ENCODE data around the gene L3MBTL4. TPM values are rescaled to one million over a fixed set of nuclear protein-coding genes. Genes with fewer than 3 reads are reported as not detected.

Gene L3MBTL4
- total RNA-seq, 6 donors from 2014 or later, result 13.2 to 29.1 (median 14.8) TPM

DNA sequence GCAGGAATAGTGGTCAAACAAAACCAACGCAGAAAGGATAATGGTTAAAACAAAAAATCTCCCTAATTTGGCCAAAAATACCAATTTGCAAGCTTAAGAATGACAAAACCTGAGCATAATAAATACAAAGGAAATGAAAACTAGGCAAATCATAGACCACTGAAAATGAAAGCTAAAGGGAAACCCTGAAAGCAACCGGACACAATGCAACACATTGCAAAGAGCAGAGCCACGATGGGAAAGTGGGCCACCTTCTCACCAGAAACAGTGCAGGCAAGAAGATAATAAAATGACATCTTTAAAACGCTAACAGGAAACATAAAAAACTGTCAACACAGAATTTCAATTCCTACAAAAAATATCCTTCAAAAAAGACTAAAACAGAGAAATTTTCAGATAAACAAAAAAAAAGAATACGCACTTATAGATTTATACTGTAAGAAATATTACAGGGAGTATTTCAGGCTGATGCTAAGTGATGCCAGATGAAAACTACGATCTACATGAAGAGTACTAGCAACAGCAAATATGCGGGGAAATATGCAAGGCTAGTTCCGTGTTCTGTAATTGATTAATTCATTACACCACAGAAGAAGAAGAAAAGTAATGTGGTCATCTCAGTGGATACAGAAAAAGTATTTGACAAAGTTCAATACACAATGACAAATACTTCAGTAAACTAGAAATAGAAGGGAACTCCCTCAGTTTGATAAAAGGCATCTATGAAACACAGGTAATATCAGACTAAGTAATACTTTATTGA is 239.5 kb downstream of the L3MBTL4 start:
- H3K27me3 ChIP-seq, result no peaks in the 10 kb centered on the region
- ATAC-seq (ENCODE audit: low FRiP score in 2 of 2) (no peak), DNase-seq (no peak)
- no peak for TF ChIP-seq POLR2A (IDR thresholded peaks at IDR 0.05)
- TF ChIP-seq EP300 (IDR thresholded peaks at IDR 0.05), result no peak
- no peak for TF ChIP-seq POLR2AphosphoS5 (IDR thresholded peaks at IDR 0.05)
- TF ChIP-seq, protein P1, sequence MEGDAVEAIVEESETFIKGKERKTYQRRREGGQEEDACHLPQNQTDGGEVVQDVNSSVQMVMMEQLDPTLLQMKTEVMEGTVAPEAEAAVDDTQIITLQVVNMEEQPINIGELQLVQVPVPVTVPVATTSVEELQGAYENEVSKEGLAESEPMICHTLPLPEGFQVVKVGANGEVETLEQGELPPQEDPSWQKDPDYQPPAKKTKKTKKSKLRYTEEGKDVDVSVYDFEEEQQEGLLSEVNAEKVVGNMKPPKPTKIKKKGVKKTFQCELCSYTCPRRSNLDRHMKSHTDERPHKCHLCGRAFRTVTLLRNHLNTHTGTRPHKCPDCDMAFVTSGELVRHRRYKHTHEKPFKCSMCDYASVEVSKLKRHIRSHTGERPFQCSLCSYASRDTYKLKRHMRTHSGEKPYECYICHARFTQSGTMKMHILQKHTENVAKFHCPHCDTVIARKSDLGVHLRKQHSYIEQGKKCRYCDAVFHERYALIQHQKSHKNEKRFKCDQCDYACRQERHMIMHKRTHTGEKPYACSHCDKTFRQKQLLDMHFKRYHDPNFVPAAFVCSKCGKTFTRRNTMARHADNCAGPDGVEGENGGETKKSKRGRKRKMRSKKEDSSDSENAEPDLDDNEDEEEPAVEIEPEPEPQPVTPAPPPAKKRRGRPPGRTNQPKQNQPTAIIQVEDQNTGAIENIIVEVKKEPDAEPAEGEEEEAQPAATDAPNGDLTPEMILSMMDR (IDR thresholded peaks at IDR 0.05), result no peak
- WGBS, 2 donors, result 82 to 90% methylated on average over 8 of the region's 8 CpGs
- H3K4me1 ChIP-seq, result no peaks in the 10 kb centered on the region
- no peaks in the 10 kb centered on the region for H3K36me3 ChIP-seq
- H3K9me3 ChIP-seq, result no peaks in the 10 kb centered on the region
- no peak overlapping the region for H3K4me3 ChIP-seq
- no peak overlapping the region for H3K27ac ChIP-seq

DNA sequence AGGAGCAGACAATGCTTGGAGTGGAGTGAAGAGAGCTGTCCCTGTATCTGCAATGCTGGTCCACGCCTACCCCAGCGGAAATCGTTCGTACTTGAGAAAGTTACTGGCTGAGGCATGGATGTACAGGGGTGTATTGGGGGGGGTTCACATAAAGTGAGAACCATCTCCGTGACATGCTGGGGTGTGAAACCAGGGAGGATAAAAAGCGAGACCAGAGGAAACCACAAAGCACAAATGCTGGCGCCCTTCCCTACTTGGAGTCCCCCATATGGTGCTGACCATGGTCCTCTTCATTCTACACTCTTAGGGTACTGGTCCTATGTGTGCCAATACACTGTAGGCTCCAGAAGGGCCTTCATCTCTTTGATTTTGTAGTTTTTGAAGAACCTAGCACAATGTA is 244.1 kb downstream of the L3MBTL4 start:
- no peak for DNase-seq

DNA sequence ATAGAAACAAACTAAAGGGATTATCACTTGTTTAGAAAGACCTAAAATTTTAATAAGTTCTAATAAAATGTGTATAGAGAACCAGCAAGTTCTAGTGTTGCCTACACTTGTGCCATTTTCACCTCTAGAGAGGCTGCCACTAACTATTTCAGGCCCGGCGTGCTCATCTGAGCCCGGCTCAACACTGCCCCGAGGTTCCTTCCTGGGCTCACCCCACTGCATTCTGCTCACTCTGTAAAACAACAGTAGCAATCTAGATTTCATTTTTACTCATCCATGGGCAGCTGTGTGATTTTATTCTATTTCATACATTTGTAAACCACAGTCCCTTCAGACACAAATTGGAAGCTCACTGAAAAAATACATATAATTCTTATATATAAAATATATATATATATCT is 253.2 kb downstream of the L3MBTL4 start:
- H3K27ac ChIP-seq, result no peak overlapping the region
- peaks cover 0 to 14% (median 8%) of the 10 kb centered on the region in 4 donors for H3K9me3 ChIP-seq
- ATAC-seq (ENCODE audit: low FRiP score in 2 of 2) (no peak), DNase-seq (no peak)
- no peak overlapping the region for H3K4me3 ChIP-seq
- H3K4me1 ChIP-seq, result no peaks in the 10 kb centered on the region
- H3K27me3 ChIP-seq, result no peaks in the 10 kb centered on the region
- TF ChIP-seq EP300 (IDR thresholded peaks at IDR 0.05), result no peak
- TF ChIP-seq POLR2A (IDR thresholded peaks at IDR 0.05), result no peak
- no peak for TF ChIP-seq POLR2AphosphoS5 (IDR thresholded peaks at IDR 0.05)
- TF ChIP-seq, protein P1 (IDR thresholded peaks at IDR 0.05), result no peak
- WGBS, 2 donors, result 82 to 96% methylated on average over 4 of the region's 4 CpGs
- peaks cover 0 to 2% (median 0%) of the 10 kb centered on the region in 4 donors for H3K36me3 ChIP-seq

More for the DNA sequence above, 244.1 kb downstream of the L3MBTL4 start:
- WGBS, 2 donors, result 86 to 92% methylated on average over 7 of the region's 7 CpGs
- Histone ChIP-seq H3K4me3 (no peak overlapping the region), H3K9me3 (no peaks in the 10 kb centered on the region), H3K4me1 (no peaks in the 10 kb centered on the region), H3K36me3 (no peaks in the 10 kb centered on the region), H3K27ac (no peak overlapping the region), H3K27me3 (no peaks in the 10 kb centered on the region)
- TF ChIP-seq, protein P1 (IDR thresholded peaks at IDR 0.05), result no peak
- TF ChIP-seq POLR2A (IDR thresholded peaks at IDR 0.05), result no peak
- no peak for TF ChIP-seq EP300 (IDR thresholded peaks at IDR 0.05)
- ATAC-seq (ENCODE audit: low FRiP score in 2 of 2), result no peak

DNA sequence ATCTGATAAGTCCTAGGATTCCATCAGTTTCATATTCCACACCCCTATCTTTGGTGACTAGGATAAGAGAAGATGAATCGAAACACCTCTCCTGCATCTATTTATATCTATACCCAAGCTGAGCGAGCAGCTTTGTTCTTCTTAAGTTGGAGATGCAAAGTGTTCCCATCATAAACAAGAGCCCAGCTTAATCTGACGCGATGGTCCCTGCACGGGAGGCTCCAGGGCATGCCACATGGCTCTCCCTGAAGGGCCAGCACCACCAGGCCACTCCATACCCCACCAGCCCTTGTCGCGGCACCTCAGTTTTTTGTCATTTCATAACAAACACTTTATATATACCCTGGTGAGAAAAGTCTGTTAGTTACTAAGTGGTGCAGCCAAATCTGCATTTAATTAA is 255.3 kb downstream of the L3MBTL4 start:
- WGBS, 2 donors, result 94 to 95% methylated on average over 7 of the region's 7 CpGs
- no peak for ATAC-seq (ENCODE audit: low FRiP score in 2 of 2)
- DNase-seq, result no peak
- Histone ChIP-seq H3K36me3 (peaks cover 0 to 2% (median 0%) of the 10 kb centered on the region in 4 donors), H3K9me3 (peaks cover 0 to 13% (median 7%) of the 10 kb centered on the region in 4 donors), H3K27me3 (no peaks in the 10 kb centered on the region), H3K27ac (no peak overlapping the region), H3K4me3 (no peak overlapping the region), H3K4me1 (no peaks in the 10 kb centered on the region)
- TF ChIP-seq POLR2AphosphoS5 (IDR thresholded peaks at IDR 0.05) (no peak), POLR2A (IDR thresholded peaks at IDR 0.05) (no peak)
- TF ChIP-seq, protein P1 (IDR thresholded peaks at IDR 0.05), result no peak

DNA sequence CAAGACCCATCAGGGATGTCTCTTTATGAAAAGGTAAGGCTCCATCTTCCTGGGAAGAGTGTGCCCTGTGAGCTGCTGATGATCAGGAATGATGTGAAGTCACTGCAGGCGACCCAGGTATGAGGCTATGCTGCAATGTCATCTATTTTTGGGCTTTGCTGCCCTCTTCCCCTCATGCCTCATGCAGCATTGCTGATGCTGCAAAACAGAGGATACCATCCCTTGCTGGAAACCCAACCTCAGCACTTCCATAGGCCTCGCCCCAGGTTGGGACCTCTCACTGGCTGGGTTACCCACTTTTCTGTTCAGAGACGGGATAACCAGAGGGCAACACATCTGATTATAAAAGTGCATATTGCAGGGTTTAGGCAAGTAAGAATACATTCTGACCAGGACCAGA is 255.8 kb downstream of the L3MBTL4 start:
- WGBS, 2 donors, result 88 to 90% methylated on average over 2 to 3 of the region's 3 CpGs
- H3K27ac ChIP-seq, result no peak overlapping the region
- no peak for TF ChIP-seq POLR2A (IDR thresholded peaks at IDR 0.05)
- no peak for TF ChIP-seq EP300 (IDR thresholded peaks at IDR 0.05)
- TF ChIP-seq, protein P1 (IDR thresholded peaks at IDR 0.05), result no peak
- TF ChIP-seq POLR2AphosphoS5 (IDR thresholded peaks at IDR 0.05), result no peak
- ATAC-seq (ENCODE audit: low FRiP score in 2 of 2), result no peak
- H3K36me3 ChIP-seq, result peaks cover 0 to 2% (median 0%) of the 10 kb centered on the region in 4 donors
- H3K4me1 ChIP-seq, result no peaks in the 10 kb centered on the region
- no peak overlapping the region for H3K4me3 ChIP-seq
- no peak for DNase-seq
- no peaks in the 10 kb centered on the region for H3K27me3 ChIP-seq
- peaks cover 0 to 8% (median 5%) of the 10 kb centered on the region in 4 donors for H3K9me3 ChIP-seq

Data from upper lobe of left lung (tissue), 6 donors.